ENCODE data around the gene NEFH. TPM values are rescaled to one million over a fixed set of nuclear protein-coding genes. Genes with fewer than 3 reads are reported as not detected.

The NEFH gene
- total RNA-seq, 4 donors from 2014 or later = 0.30 to 1.0 (median 0.78) TPM; not detected in 1

GRCh38 chr22:29473001-29473400, 7.0 kb upstream of the NEFH start:
- Histone ChIP-seq H3K36me3 (no peaks in the 10 kb centered on the region), H3K4me1 (peaks cover 0 to 10% (median 0%) of the 10 kb centered on the region in 4 donors), H3K9me3 (no peaks in the 10 kb centered on the region), H3K4me3 (no peak overlapping the region), H3K27ac (no peak overlapping the region), H3K27me3 (peaks cover 0 to 83% of the 10 kb centered on the region in 2 donors)
- WGBS, 2 donors = 71 to 77% methylated on average over 5 of the region's 5 CpGs
- no peak for DNase-seq (ENCODE audit: low spot score in 2 of 2)
- TF ChIP-seq EP300 (IDR thresholded peaks at IDR 0.05) (no peak), POLR2A (IDR thresholded peaks at IDR 0.05) (no peak), CTCF (IDR thresholded peaks at IDR 0.05) (no peak)

GRCh38 chr22:29475550-29475949, 4.5 kb upstream of the NEFH start:
- H3K9me3 ChIP-seq = no peaks in the 10 kb centered on the region
- H3K27ac ChIP-seq = no peak overlapping the region
- no peak for DNase-seq (ENCODE audit: low spot score in 2 of 2)
- no peaks in the 10 kb centered on the region for H3K36me3 ChIP-seq
- H3K27me3 ChIP-seq = peaks cover under 1 to 89% of the 10 kb centered on the region in 2 donors
- TF ChIP-seq POLR2A (IDR thresholded peaks at IDR 0.05) (no peak), CTCF (IDR thresholded peaks at IDR 0.05) (no peak), EP300 (IDR thresholded peaks at IDR 0.05) (no peak)
- H3K4me3 ChIP-seq = no peak overlapping the region
- WGBS, 2 donors = 78 to 84% methylated on average over 8 of the region's 8 CpGs
- peaks cover 0 to 30% (median 4%) of the 10 kb centered on the region in 4 donors for H3K4me1 ChIP-seq

- no peaks in the 10 kb centered on the region for H3K36me3 ChIP-seq
- peaks cover 4 to 87% of the 10 kb centered on the region in 2 donors for H3K27me3 ChIP-seq
- H3K9me3 ChIP-seq = no peaks in the 10 kb centered on the region
- 54 to 62% methylated on average over 6 of the region's 6 CpGs for WGBS, 2 donors
- H3K4me1 ChIP-seq = peaks cover 0 to 35% (median 7%) of the 10 kb centered on the region in 4 donors
- TF ChIP-seq EP300 (IDR thresholded peaks at IDR 0.05) (no peak), POLR2A (IDR thresholded peaks at IDR 0.05) (no peak), CTCF (IDR thresholded peaks at IDR 0.05) (no peak)
- no peak for DNase-seq (ENCODE audit: low spot score in 2 of 2)
- no peak overlapping the region for H3K4me3 ChIP-seq
- no peak overlapping the region for H3K27ac ChIP-seq
Measured at GRCh38 chr22:29476116-29476515, 3.9 kb upstream of the NEFH start.

- no peak overlapping the region for H3K4me3 ChIP-seq
- no peak for DNase-seq (ENCODE audit: low spot score in 2 of 2)
- H3K36me3 ChIP-seq = no peaks in the 10 kb centered on the region
- 20 to 26% methylated on average over 4 of the region's 4 CpGs for WGBS, 2 donors
- no peak overlapping the region for H3K27ac ChIP-seq
- no peak for TF ChIP-seq EP300 (IDR thresholded peaks at IDR 0.05)
- no peaks in the 10 kb centered on the region for H3K9me3 ChIP-seq
- peaks cover 0 to 45% (median 7%) of the 10 kb centered on the region in 4 donors for H3K4me1 ChIP-seq
- H3K27me3 ChIP-seq = peaks cover 4 to 89% of the 10 kb centered on the region in 2 donors
Measured at GRCh38 chr22:29477723-29478318, 2.2 kb upstream of the NEFH start.

- no peaks in the 10 kb centered on the region for H3K9me3 ChIP-seq
- no peak overlapping the region for H3K4me3 ChIP-seq
- TF ChIP-seq CTCF (IDR thresholded peaks at IDR 0.05) = no peak
- no peak for TF ChIP-seq EP300 (IDR thresholded peaks at IDR 0.05)
- no peak for TF ChIP-seq POLR2A (IDR thresholded peaks at IDR 0.05)
- no peak overlapping the region for H3K27ac ChIP-seq
- H3K36me3 ChIP-seq = no peaks in the 10 kb centered on the region
- peaks cover 4 to 90% of the 10 kb centered on the region in 2 donors for H3K27me3 ChIP-seq
- peaks cover 0 to 45% (median 7%) of the 10 kb centered on the region in 4 donors for H3K4me1 ChIP-seq
- 8 to 11% methylated on average over 21 of the region's 21 CpGs for whole genome bisulfite sequencing, 2 donors
- no peak for DNase-seq (ENCODE audit: low spot score in 2 of 2)
Measured at GRCh38 chr22:29478326-29479276, 1.4 kb upstream of the NEFH start.
